Fibroblast of pulmonary artery (primary cell): Measurements from ENCODE around the gene FRMD4A.
"Not testable (repeated sequence)": the region's sequence is repeated elsewhere in the genome, so short reads cannot be mapped to it uniquely, and the experiment has no call there.

Source experiments
- DNase-seq: peaks from one replicate; pipeline ENCODE4 v3.0.0-alpha.2; 2010; ENCODE audit warnings: low read depth
- H3K4me3 ChIP-seq: replicated peaks from 2 replicates; pipeline ENCODE4 v1.5.1; 2011; ENCODE audit warnings: low read depth, mild to moderate bottlenecking, control low read depth, low read length, moderate library complexity
- TF ChIP-seq, protein P1 (sequence below): IDR thresholded peaks from 2 replicates; pipeline ENCODE4 v1.5.1; 2011; ENCODE audit warnings: mild to moderate bottlenecking, control low read depth, low read length, inconsistent platforms; ENCODE audit errors: missing control alignments

Gene FRMD4A

DNA sequence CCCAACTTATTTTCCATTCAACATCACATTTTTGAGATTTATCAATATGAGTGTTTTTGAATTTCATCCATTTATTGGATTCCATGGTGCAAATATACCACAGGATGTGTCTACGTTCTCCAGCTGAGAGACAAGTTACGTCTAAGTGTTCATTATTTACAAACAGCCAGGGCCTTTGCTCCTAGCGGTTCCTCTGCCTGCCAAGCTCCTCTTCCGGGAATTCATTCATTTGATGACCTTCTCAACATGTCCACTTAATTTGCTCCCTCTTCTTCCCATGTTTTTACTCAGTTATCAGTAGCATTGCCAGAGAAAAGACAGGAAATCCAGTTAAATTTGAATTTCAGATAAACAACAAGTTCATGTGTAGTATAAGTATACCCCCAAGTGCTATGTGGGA, 422.2 kb downstream of the FRMD4A start:
- H3K4me3 ChIP-seq, result no peak overlapping the region
- TF ChIP-seq, protein P1, sequence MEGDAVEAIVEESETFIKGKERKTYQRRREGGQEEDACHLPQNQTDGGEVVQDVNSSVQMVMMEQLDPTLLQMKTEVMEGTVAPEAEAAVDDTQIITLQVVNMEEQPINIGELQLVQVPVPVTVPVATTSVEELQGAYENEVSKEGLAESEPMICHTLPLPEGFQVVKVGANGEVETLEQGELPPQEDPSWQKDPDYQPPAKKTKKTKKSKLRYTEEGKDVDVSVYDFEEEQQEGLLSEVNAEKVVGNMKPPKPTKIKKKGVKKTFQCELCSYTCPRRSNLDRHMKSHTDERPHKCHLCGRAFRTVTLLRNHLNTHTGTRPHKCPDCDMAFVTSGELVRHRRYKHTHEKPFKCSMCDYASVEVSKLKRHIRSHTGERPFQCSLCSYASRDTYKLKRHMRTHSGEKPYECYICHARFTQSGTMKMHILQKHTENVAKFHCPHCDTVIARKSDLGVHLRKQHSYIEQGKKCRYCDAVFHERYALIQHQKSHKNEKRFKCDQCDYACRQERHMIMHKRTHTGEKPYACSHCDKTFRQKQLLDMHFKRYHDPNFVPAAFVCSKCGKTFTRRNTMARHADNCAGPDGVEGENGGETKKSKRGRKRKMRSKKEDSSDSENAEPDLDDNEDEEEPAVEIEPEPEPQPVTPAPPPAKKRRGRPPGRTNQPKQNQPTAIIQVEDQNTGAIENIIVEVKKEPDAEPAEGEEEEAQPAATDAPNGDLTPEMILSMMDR, result no peak
- DNase-seq, result no peak

DNA sequence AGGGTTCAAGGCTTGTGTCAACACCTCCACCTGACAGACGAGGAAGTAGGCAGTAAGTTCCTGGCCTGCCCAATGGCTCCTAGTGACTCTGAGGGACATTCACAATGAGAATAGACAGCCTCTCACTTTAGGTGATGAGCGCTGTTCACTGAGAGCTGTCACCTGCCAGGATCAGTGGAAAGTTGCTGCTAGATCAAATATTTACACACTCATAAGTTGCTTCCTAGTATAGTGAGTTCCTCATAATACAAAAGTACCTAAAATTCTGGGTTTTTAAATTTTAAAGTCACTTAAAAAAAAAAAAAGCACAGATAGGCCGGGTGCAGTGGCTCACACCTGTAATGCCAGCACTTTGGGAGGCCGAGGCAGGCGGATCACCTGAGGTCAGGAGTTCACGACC, 423.2 kb downstream of the FRMD4A start:
- DNase-seq, result no peak
- no peak overlapping the region for H3K4me3 ChIP-seq
- TF ChIP-seq, protein P1, result no peak

DNA sequence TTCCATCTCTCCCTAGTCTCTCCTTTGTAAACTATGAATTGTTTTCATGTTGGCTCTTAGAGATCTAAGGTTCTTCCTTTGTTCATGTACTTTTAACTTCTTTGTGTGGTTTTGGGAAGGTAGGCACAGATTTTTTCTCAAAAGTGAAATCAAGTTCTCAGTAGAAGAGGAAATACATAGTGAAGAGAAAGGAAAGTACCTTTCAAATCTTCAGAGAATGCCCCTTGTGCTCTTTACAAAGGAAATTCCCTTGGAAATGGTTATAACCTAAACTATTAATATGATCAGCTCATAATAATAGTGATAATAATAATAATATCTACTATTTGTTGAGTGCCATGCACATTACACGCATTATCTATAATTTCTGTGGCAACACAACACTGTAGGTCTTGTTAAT, 425.4 kb downstream of the FRMD4A start:
- H3K4me3 ChIP-seq, result no peak overlapping the region
- TF ChIP-seq, protein P1, result no peak
- no peak for DNase-seq

DNA sequence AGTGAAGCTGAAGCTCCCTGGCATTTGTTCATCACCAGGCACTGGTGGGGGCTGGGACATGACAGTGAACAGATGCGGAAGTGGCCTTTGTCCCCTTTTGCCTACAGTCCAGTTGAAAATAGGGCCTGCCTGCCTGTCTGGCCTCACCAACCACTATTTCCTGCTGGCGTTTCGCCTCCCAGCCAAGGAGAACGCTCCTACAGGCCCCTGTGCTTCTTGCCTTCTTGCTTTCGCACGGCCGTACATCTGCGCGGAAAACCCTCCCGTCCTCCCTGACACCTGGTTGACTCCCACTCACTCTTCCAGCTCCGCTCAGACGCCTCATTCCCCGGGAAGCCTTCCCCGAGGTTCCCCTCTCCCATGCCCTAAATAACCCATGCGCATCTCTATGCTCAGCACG, 426.7 kb downstream of the FRMD4A start:
- TF ChIP-seq, protein P1, result no peak
- H3K4me3 ChIP-seq, result no peak overlapping the region
- no peak for DNase-seq

DNA sequence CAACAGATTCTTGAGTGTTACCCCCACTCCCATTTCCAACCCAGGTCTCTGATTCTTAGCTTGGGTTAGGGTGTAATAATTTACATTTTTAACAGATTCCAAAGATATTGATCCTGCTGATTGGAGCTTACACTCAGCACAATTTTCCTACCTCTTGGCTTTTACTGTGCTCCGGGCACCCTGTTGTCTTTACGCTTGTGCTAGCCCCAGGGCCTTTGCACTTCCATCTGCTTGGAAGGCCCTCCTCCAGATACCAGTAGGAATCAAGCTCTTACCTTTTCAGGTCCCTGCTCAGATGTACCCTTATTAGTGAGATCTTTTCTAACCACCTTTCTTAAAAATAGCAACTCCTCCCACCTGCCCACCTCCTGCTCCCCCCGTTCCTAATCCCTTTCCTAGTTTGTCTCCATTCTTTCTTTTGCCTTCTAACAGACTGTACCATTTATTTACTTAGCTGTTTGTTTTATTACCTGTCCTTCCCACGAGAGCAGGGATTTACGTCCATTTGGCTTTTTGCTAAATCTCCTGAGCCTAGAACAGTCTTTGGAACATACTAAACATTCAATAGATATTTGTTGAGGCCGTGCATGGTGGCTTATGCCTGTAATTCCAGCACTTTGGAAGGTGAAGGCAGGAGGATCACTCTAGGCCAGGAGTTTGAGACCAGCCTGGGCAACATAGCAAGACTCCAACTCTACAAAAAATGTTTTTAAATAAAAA, 427.7 kb downstream of the FRMD4A start:
- no peak for DNase-seq
- H3K4me3 ChIP-seq, result no peak overlapping the region
- TF ChIP-seq, protein P1, result no peak

DNA sequence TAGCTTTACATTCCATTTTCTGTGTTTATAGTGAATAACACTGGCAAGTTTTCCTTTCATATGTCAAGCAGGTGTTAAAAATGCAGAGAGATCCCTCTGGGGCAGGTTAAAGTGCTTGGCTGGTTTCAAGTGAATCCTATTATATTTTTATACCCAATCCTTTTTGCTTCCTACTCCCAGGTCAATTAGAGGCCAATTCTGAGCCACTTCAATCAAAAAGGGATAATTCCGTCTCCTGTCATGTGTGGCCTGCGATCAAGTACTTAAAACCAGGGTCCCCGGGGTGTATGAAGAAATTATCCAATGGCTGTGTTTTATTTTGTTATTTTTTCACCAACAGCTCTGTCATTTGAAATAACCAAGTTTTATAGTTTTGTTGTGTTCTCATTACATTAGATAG, 430.8 kb downstream of the FRMD4A start:
- no peak for DNase-seq
- no peak overlapping the region for H3K4me3 ChIP-seq
- TF ChIP-seq, protein P1, result no peak

DNA sequence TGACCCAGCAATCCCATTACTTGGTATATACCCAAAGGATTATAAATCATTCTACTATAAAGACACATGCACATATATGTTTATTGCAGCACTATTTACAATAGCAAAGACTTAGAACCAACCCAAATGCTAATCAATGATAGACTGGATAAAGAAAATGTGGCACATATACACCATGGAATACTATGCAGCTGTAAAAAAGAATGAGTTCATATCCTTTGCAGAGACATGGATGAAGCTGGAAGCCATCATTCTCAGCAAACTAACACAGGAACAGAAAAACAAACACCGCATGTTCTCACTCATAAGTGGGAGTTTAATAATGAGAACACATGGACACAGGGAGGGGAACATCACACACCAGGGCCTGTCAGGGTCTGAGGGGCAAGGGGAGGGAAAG, 434.6 kb downstream of the FRMD4A start:
- H3K4me3 ChIP-seq, DNase-seq: not testable (repeated sequence)
